H1 (cell line): Measurements from ENCODE around the gene POLR3E. TPM values are rescaled to one million over a fixed set of nuclear protein-coding genes. Genes with fewer than 3 reads are reported as not detected.

Experiments used
- CTCF ChIA-PET: fragments of 300-600 bp; sonication (Branson Sonifier 250); formaldehyde crosslinking; loops from one replicate; lab custom pipeline; 2021; ENCODE audit not compliant: partially characterized antibody; lab: Charles Lee
- POLR2A ChIA-PET: fragments of 300-600 bp; sonication (Branson Sonifier 250); formaldehyde crosslinking; loops from one replicate; lab custom pipeline; 2021; ENCODE audit warnings: inconsistent platforms; ENCODE audit not compliant: partially characterized antibody; lab: Charles Lee
- DNase-seq, 2 experiments: peaks; one replicate each; pipeline versions ENCODE4 v3.0.0 to v3.0.0-alpha.2; 2010 to 2022; ENCODE audit warnings: low spot score in 2 of 2, low read depth in 1 of 2, mixed read lengths in 1 of 2
- FAIRE-seq: peaks from 2 replicates; lab custom pipeline; 2011; peaks lifted over from hg19 to GRCh38; lab: Jason Lieb, UNC
- H2AFZ ChIP-seq: 2 replicates; pipeline ENCODE4 v1.8.1; 2012; ENCODE audit warnings: low read length, inconsistent platforms
- H2AK5ac ChIP-seq: 2 replicates; pipeline ENCODE4 v1.6.1; 2013; ENCODE audit warnings: low read depth, low read length
- H2BK120ac ChIP-seq: replicated peaks from 2 replicates; pipeline ENCODE3; 2013; ENCODE audit warnings: low read depth, low read length, inconsistent platforms
- H2BK12ac ChIP-seq: 2 replicates; pipeline ENCODE4 v1.6.1; 2013; ENCODE audit warnings: low read depth, low read length
- H2BK15ac ChIP-seq: 2 replicates; pipeline ENCODE4 v1.6.1; 2013; ENCODE audit warnings: low read length
- H2BK20ac ChIP-seq: 2 replicates; pipeline ENCODE4 v1.6.1; 2013; ENCODE audit warnings: low read length
- H2BK5ac ChIP-seq: 2 replicates; pipeline ENCODE4 v1.6.1; 2013; ENCODE audit warnings: low read depth, low read length
- H3K14ac ChIP-seq: 2 replicates; pipeline ENCODE4 v1.6.1; 2013; ENCODE audit warnings: inconsistent platforms; ENCODE audit not compliant: insufficient read length
- H3K18ac ChIP-seq: 2 replicates; pipeline ENCODE4 v1.6.1; 2013; ENCODE audit warnings: low read length; ENCODE audit errors: extremely low read depth
- H3K23ac ChIP-seq: 2 replicates; pipeline ENCODE4 v1.6.1; 2013; ENCODE audit warnings: inconsistent platforms; ENCODE audit not compliant: insufficient read length
- H3K23me2 ChIP-seq: 2 replicates; pipeline ENCODE4 v1.6.1; 2013; ENCODE audit warnings: low read depth, low read length
- H3K27ac ChIP-seq: 2 replicates; pipeline ENCODE4 v1.6.1; 2011; ENCODE audit warnings: low read depth, low read length, inconsistent platforms
- H3K27me3 ChIP-seq, 4 experiments: replicated peaks in 1 of 4; 1 replicate in 1 of 4; 2 replicates in 3 of 4; pipeline versions ENCODE4 v1.6.1 to v1.8.1; 2011 to 2013; ENCODE audit warnings: low read length in 3 of 4, mild to moderate bottlenecking in 3 of 4, inconsistent platforms in 2 of 4, mixed read lengths in 2 of 4, moderate library complexity in 1 of 4; ENCODE audit not compliant: control insufficient read depth in 3 of 4, insufficient read depth in 3 of 4; ENCODE audit errors: extremely low read depth in 1 of 4
- H3K36me3 ChIP-seq, 4 experiments: 2 replicates each; pipeline versions ENCODE4 v1.6.1 to v1.8.1; 2011 to 2013; ENCODE audit warnings: mild to moderate bottlenecking in 4 of 4, low read length in 3 of 4, moderate library complexity in 2 of 4, control low read depth in 1 of 4, inconsistent platforms in 1 of 4; ENCODE audit not compliant: insufficient read depth in 4 of 4, control insufficient read depth in 2 of 4
- H3K4ac ChIP-seq: replicated peaks from 2 replicates; pipeline ENCODE3; 2013; ENCODE audit warnings: low read length, low read depth, mixed read lengths, inconsistent platforms; ENCODE audit not compliant: insufficient read length
- H3K4me1 ChIP-seq, 4 experiments: replicated peaks in 1 of 4; 1 replicate in 1 of 4; 2 replicates in 3 of 4; pipeline versions ENCODE4 v1.6.1 to v1.8.1; 2011 to 2013; ENCODE audit warnings: low read length in 3 of 4, inconsistent platforms in 2 of 4, mixed read lengths in 1 of 4; ENCODE audit not compliant: insufficient read depth in 4 of 4, control insufficient read depth in 3 of 4
- H3K4me2 ChIP-seq, 2 experiments: 2 replicates each; pipeline versions ENCODE4 v1.6.1 to v1.8.1; 2011 to 2013; ENCODE audit warnings: low read depth in 2 of 2, low read length in 2 of 2, control low read depth in 1 of 2, inconsistent platforms in 1 of 2, mild to moderate bottlenecking in 1 of 2; ENCODE audit not compliant: insufficient read depth in 1 of 2
- H3K4me3 ChIP-seq, 4 experiments: fragments of 200-600, 300-600 bp in 1 of 4; sonication (generic), shearing (Covaris generic), sonication (Bioruptor Twin) in 1 of 4; 2 replicates each; pipeline versions ENCODE4 v1.5.1 to v1.8.1; 2011 to 2016; ENCODE audit warnings: low read length in 4 of 4, low read depth in 3 of 4, control low read depth in 2 of 4, inconsistent platforms in 2 of 4, mild to moderate bottlenecking in 2 of 4, mixed read lengths in 1 of 4, moderate library complexity in 1 of 4; ENCODE audit not compliant: insufficient read depth in 2 of 4; ENCODE audit errors: extremely low read depth in 1 of 4
- H3K56ac ChIP-seq: replicated peaks from 2 replicates; pipeline ENCODE3; 2013; ENCODE audit warnings: low read depth, mild to moderate bottlenecking, mixed read lengths, low read length, inconsistent platforms; ENCODE audit not compliant: insufficient read length
- H3K79me1 ChIP-seq: 2 replicates; pipeline ENCODE4 v1.6.1; 2013; ENCODE audit warnings: low read depth, low read length, control low read depth
- H3K79me2 ChIP-seq, 2 experiments: 2 replicates each; pipeline versions ENCODE4 v1.6.1 to v1.8.1; 2012 to 2013; ENCODE audit warnings: low read length in 2 of 2, mild to moderate bottlenecking in 2 of 2, inconsistent platforms in 1 of 2; ENCODE audit not compliant: insufficient read depth in 2 of 2, control insufficient read depth in 1 of 2
- H3K9ac ChIP-seq, 4 experiments: replicated peaks in 1 of 4; 1 replicate in 1 of 4; 2 replicates in 3 of 4; pipeline versions ENCODE4 v1.6.1 to v1.8.1; 2011 to 2013; ENCODE audit warnings: low read depth in 3 of 4, low read length in 3 of 4, control low read depth in 2 of 4, mild to moderate bottlenecking in 2 of 4, moderate library complexity in 2 of 4, inconsistent platforms in 1 of 4; ENCODE audit errors: extremely low read depth in 1 of 4
- H3K9me3 ChIP-seq, 2 experiments: 2 replicates each; pipeline versions ENCODE4 v1.6.1 to v1.8.1; 2012 to 2013; ENCODE audit warnings: mild to moderate bottlenecking in 2 of 2, moderate library complexity in 2 of 2, control low read depth in 1 of 2, inconsistent platforms in 1 of 2, low read depth in 1 of 2, low read length in 1 of 2, mixed read lengths in 1 of 2; ENCODE audit not compliant: insufficient read depth in 2 of 2
- H4K20me1 ChIP-seq, 2 experiments: replicated peaks in 1 of 2; 2 replicates each; pipeline versions ENCODE3 to v1.8.1; 2011 to 2013; ENCODE audit warnings: inconsistent platforms in 2 of 2, low read length in 2 of 2, mild to moderate bottlenecking in 1 of 2; ENCODE audit not compliant: insufficient read depth in 2 of 2, control insufficient read depth in 1 of 2
- H4K5ac ChIP-seq: 2 replicates; pipeline ENCODE4 v1.6.1; 2013; ENCODE audit warnings: low read length, low read depth, mixed read lengths, inconsistent platforms; ENCODE audit not compliant: insufficient read length
- H4K8ac ChIP-seq: 2 replicates; pipeline ENCODE4 v1.8.0; 2013; ENCODE audit warnings: mild to moderate bottlenecking, moderate library complexity, low read length, inconsistent platforms; ENCODE audit not compliant: insufficient read depth; ENCODE audit errors: extremely low read depth
- H4K91ac ChIP-seq: replicated peaks from 2 replicates; pipeline ENCODE3; 2013; ENCODE audit warnings: low read length, mixed read lengths, inconsistent platforms; ENCODE audit not compliant: insufficient read length
- ASH2L ChIP-seq: fragments of 200-600, 300-600 bp; sonication (generic); IDR thresholded peaks from one replicate; pipeline ENCODE4 v1.7.1; 2017; ENCODE audit warnings: low read length
- CTCF ChIP-seq, 3 experiments: IDR thresholded peaks; 1 replicate in 2 of 3; 2 replicates in 1 of 3; pipeline versions ENCODE4 v1.5.1 to v1.6.1; 2011; ENCODE audit warnings: low read length in 3 of 3, mild to moderate bottlenecking in 3 of 3, inconsistent platforms in 2 of 3, low read depth in 1 of 3, moderate library complexity in 1 of 3; ENCODE audit not compliant: insufficient read depth in 1 of 3; ENCODE audit errors: control extremely low read depth in 1 of 3
- EP300 ChIP-seq, 2 experiments: IDR thresholded peaks; 1 replicate in 1 of 2; 2 replicates in 1 of 2; pipeline ENCODE4 v1.6.1; 2011 to 2012; ENCODE audit warnings: low read depth in 2 of 2, low read length in 2 of 2, mild to moderate bottlenecking in 2 of 2, borderline replicate concordance in 1 of 2, inconsistent platforms in 1 of 2, moderate library complexity in 1 of 2
- JUN ChIP-seq: IDR thresholded peaks from 2 replicates; pipeline ENCODE4 v1.6.1; 2011; ENCODE audit warnings: low read depth, mild to moderate bottlenecking, improper control_type of control experiment, low read length
- NANOG ChIP-seq: IDR thresholded peaks from 2 replicates; pipeline ENCODE4 v1.6.1; 2011; ENCODE audit warnings: low read length, low read depth, mild to moderate bottlenecking, inconsistent platforms; ENCODE audit not compliant: insufficient read depth, poor library complexity, severe bottlenecking
- POLR2AphosphoS5 ChIP-seq: IDR thresholded peaks from 2 replicates; pipeline ENCODE4 v1.6.1; 2011; ENCODE audit warnings: low read depth, low read length
- SAP30 ChIP-seq: fragments of 300-600 bp; sonication (generic); IDR thresholded peaks from 2 replicates; pipeline ENCODE4 v1.7.1; 2012; ENCODE audit warnings: low read length, moderate library complexity, mild to moderate bottlenecking, inconsistent platforms; ENCODE audit not compliant: insufficient read depth, insufficient replicate concordance
- SP2 ChIP-seq: IDR thresholded peaks from 2 replicates; pipeline ENCODE4 v1.6.1; 2012; ENCODE audit warnings: mild to moderate bottlenecking, low read length, inconsistent platforms
- SP4 ChIP-seq: IDR thresholded peaks from 2 replicates; pipeline ENCODE4 v1.6.1; 2012; ENCODE audit warnings: low read length, inconsistent platforms
- SUZ12 ChIP-seq: fragments of 200-600 bp; sonication (generic); IDR thresholded peaks from 2 replicates; pipeline ENCODE4 v1.6.1; 2012; ENCODE audit warnings: mild to moderate bottlenecking, inconsistent platforms, low read length, moderate library complexity, mixed read lengths
- TBP ChIP-seq: IDR thresholded peaks from 2 replicates; pipeline ENCODE4 v1.6.1; 2011; ENCODE audit warnings: low read depth, low read length, improper control_type of control experiment
- ZNF274 ChIP-seq: IDR thresholded peaks from 2 replicates; pipeline ENCODE4 v1.7.0; 2012; ENCODE audit warnings: low read length, borderline replicate concordance; ENCODE audit errors: extremely low read depth
- WGBS, 2 experiments: shearing (Covaris generic) in 1 of 2; methylation state at CpG; one replicate each; pipeline versions ENCODE4 v1.1.6 to v1.1.7; 2013 to 2015; ENCODE audit warnings: low lambda C conversion rate in 2 of 2, mixed read lengths in 2 of 2, inconsistent platforms in 1 of 2, low coverage in 1 of 2, missing lambda C conversion rate in 1 of 2; ENCODE audit not compliant: insufficient replicate concordance in 2 of 2, insufficient coverage in 1 of 2, insufficient read length in 1 of 2; ENCODE audit errors: extremely low coverage in 1 of 2, missing lambda C conversion rate in 1 of 2; 5-methylcytosine and 5-hydroxymethylcytosine counted together
- polyA plus RNA-seq, 7 experiments: library from polyadenylated mRNA; depleted of rRNA in 3 of 7; stranded (reverse) in 5 of 7; unstranded in 2 of 7; fragments of >200 nt in 5 of 7; fragments of 200-250 nt in 2 of 7; gene quantifications; 1 replicate in 5 of 7; 2 replicates in 1 of 7; 4 replicates in 1 of 7; pipeline versions ENCODE4 v1.2.1 to v1.2.3, GENCODE V29; 2011 to 2013; ENCODE audit warnings: missing spikeins in 2 of 7, mixed read lengths in 2 of 7
- total RNA-seq: library from RNA; stranded (reverse); fragmentation: NEBNext Ultra II Directional; extraction: Animal tissue kit (Norgen Biotek cat#: 25700); gene quantifications from 2 replicates; pipeline ENCODE4 v1.2.1, GENCODE V29; 2021

POLR3E gene
- total and polyA plus RNA-seq, 2 of the 8 experiments (the other 6 are each of a cell fraction or from before 2014, with no cell fraction given): 96.5 to 125 TPM

GRCh38 chr16:22327446-22327775 lies 30.2 kb downstream of the POLR3E start:
- Histone ChIP-seq H2BK5ac (no peak overlapping the region), H3K79me1 (peaks cover 3% of the 10 kb centered on the region; the same call in 1 of the 2 replicates), H2AK5ac (no peak overlapping the region), H3K18ac (no peak overlapping the region), H3K27me3 (no peaks in the 10 kb centered on the region), H2BK20ac (no peak overlapping the region), H3K4me2 (no peak overlapping the region), H3K23ac (no peak overlapping the region), H3K36me3 (peaks cover 14 to 69% (median 50%) of the 10 kb centered on the region in 4 experiments), H4K91ac (no peak overlapping the region), H4K20me1 (peaks cover 4 to 12% of the 10 kb centered on the region in 2 experiments), H4K5ac (no peak overlapping the region), H2BK12ac (no peak overlapping the region), H3K27ac (no peak overlapping the region), H3K4me1 (no peaks in the 10 kb centered on the region), H3K4me3 (no peak overlapping the region), H3K14ac (no peak overlapping the region), H3K79me2 (peaks cover 0 to 2% of the 10 kb centered on the region in 2 experiments; a peak in 1 of 4 replicates), H2BK15ac (no peak overlapping the region), H2BK120ac (no peak overlapping the region), H3K23me2 (no peaks in the 10 kb centered on the region), H3K4ac (no peak overlapping the region), H3K9ac (no peak overlapping the region), H3K9me3 (no peaks in the 10 kb centered on the region), H2AFZ (no peak overlapping the region), H3K56ac (no peak overlapping the region), H4K8ac (no peak overlapping the region)
- ChIA-PET CTCF (interaction anchor here (1.2 to 1.3 kb wide), 2 partner anchors 9 to 13 kb away, joined by 3 to 5 read pairs; no protein-coding TSS in a partner anchor), POLR2A (interaction anchor here (1.0 kb wide), 1 partner anchor 9 kb away, joined by 3 read pairs; no protein-coding TSS in a partner anchor)
- WGBS, 2 experiments: 96% methylated on average over 6 of the region's 6 CpGs; no CpG with 5 or more reads in 1 of the 2 experiments
- no peak for FAIRE-seq
- DNase-seq: no peak
- TF ChIP-seq JUN (no peak), SP2 (no peak), SAP30 (no peak), ZNF274 (no peak), SUZ12 (no peak), NANOG (no peak), POLR2AphosphoS5 (no peak), TBP (no peak), ASH2L (no peak), EP300 (IDR thresholded peaks at IDR 0.05; ENCODE audit: borderline replicate concordance in 1 of 2, low read depth in 2 of 2, low read length in 2 of 2) (no peak), CTCF (IDR thresholded peaks at IDR 0.05; ENCODE audit: control extremely low read depth in 1 of 3, insufficient read depth in 1 of 3, low read depth in 1 of 3, low read length in 3 of 3) (no peak), SP4 (no peak)
